SIG-M5 (cell line): Measurements from ENCODE around the gene CAPZA1.
A peak's percentile ranks its signal among the peaks of the same experiment; 100 is the strongest.
"Not testable (repeated sequence)": the region's sequence is repeated elsewhere in the genome, so short reads cannot be mapped to it uniquely, and the experiment has no call there.

ENCODE experiments used
- DNase-seq: peaks from one replicate; lab custom pipeline; 2025; lab: John Stamatoyannopoulos, UW

Gene CAPZA1

DNA sequence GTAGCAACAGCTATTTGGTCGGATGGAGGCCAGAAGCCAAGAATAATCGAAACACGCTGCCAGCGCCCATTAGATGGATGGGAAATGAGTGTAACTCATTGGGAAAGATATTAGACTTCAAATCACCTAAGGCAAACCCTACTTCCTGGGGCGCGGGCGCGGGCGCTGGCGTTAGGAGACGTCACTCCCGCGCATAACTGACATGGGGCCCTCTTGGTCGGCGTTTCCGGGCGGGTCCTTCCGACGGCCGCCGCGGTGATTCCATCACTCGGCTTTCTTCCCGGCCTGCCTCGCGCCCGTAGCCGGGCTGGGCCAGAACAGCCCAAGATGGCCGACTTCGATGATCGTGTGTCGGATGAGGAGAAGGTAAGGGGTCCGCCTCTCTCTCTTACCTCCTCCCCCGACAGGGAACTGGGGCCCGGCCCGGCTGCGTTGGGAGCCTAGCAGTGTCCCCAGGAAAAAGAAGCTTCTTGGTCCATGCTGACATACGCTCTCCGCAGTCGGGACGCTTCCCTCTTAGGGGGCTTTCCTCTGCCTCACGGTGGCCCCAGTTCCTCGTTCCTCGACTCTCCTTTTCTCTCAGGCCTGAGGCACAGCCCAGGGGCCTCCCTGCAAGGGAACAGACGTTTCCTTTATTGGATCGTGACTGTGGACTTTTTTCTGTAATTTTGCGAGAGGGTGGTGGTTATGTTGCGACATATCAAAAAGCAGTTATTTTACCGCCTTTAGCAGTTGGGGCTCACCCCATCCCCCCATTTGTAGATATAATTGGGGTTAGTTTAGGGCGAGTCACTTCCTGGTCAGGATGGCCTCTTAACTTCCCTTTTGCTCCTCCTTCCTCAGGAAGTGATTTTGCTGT lies at the start of gene CAPZA1:
CAPZA1 (plus strand) TSS at position 315 of the 859 bp plus-strand sequence; CDS start at position 328, 13 bp downstream.
- DNase-seq, result peak; percentile 86

DNA sequence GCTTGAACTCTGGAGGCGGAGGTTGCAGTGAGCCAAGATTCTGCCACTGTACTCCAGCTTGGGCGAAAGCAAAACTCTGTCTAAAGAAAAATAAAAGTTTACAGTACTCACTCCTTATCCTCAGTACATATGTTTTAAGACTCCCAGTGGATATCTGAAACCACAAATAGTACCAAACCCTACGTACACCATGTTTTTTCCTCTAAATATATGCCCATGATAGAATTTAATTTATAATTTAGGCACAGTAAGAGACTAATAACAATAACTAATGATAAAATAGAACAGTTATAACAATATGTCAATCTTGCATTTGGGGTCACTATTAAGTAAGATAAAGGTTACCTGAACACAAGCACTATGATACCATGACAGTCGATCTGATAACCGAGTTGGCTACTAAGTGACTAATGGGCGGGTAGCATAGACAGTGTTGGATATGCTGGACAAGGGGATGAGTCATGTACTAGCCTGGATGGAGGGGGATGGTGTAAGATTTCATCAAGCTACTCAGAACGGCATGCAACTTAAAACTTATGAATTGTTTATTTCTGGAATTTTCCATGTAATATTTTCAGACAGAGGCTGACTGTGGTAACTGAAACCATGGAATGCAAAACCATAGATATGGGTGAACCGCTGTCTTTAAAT lies 44.4 kb upstream of the CAPZA1 start:
- no peak for DNase-seq

DNA sequence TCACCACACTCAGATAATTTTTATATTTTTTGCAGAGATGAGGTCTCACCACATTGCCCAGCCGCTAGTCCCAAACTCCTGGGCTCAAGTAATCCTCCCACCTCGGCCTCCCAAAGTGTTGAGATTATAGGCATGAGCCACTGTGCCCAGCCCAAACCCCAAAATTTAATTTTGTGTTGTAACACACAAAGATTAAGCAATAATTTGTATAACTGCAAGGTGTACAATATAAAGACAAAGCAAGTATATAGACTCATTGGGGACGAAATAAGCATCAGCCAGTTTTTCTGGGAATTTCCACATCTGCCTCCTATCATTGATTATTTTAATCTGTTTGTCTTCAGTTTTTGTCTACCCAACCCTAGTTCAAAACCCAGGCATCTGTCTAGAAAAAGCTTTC lies 43.4 kb upstream of the CAPZA1 start:
- DNase-seq, result no peak

DNA sequence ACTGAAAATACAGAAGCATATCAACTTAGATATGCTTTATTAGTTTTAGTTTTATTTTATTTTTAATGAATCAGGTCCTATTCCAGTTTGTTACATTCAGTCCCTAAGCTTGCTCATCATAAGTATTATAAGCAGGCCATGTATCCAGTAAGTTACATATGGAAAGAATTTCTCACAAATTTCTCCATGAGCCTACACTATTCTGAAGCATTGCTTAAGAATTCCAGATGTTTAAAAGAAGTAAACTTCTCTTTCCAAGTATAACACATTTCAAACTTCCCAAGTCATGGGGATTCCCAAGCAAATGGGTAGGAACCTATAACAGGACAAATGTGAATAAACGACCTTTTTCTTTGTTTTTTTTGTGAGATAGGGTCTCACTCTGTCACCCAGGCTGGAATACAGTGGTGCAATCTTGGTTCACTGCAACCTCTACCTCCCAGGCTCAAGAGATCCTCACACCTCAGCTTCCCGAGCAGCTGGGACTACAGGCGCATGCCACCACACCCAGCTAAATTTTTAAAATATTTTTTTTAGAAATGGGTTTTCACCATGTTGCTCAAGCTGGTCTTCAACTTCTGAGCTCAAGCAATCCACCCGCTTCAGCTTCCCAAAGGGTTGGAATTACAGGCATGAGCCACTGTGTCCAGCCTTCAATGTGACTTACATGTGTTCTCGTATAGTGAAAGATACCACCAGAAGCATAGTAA lies 39.7 kb upstream of the CAPZA1 start:
- DNase-seq, result no peak

DNA sequence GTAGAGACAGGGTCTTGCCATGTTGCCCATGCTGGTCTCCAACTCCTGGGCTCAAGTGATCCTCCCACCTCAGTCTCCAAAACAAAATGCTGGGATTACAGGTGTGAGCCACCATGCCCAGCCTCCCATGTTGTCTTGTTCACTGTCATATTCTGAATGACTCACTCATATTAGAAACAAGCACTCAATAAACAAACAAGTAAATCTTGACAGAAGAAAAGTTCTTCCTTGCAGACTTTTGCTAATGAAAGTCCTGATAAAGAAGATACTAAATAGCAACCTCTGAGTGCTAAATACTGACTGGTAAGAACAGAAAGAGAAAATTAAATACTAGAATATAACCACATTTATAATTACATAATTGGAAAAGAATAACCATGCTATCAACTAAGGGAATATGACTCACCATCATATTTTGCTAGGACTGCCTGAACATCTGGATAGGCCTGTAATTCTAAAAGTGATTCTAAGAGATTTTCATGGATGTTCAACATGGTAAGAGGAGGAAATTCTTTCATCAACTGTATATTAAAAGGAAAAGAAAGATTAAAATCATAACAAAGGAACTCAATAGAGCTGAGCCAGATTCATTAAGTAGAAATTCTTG lies 37.9 kb upstream of the CAPZA1 start:
- no peak for DNase-seq

DNA sequence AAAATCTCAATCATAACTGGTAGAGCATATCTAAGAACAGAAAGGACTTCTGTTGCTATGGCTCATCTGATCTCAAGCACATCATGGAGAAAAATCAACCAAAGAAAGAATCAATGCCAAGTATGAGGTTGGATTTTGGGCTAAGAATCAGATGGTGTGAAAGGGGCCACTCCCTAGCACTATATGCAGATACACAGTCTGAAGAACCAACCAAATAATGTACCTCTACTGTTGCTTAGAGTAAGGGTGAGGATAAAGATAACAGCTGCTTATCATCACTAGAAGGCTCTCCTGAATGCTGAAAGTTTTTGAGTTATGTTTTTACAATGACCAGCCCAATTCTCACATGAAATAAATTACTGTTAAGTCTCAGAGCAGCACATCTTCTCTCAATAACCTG lies 36.3 kb upstream of the CAPZA1 start:
- no peak for DNase-seq

DNA sequence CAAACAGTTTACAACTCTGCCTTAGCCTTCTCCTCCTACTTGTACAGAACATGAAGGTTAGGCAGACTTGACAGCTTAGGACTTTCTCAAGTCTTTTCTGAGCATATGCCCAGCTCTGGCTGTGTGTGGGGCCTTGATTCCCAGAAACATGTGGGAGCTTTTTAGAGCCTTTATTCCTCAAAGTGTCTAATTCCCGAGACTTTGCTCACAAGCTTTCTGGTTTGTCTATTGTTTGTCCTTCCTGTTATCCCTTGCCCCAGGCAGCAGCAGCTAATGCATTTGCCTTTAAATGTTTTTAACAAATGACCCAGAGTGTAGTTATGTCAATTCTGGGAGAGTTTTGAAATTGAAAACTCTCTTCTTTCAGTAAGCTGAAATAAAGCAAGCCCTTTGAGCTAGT lies 29.9 kb upstream of the CAPZA1 start:
- no peak for DNase-seq

DNA sequence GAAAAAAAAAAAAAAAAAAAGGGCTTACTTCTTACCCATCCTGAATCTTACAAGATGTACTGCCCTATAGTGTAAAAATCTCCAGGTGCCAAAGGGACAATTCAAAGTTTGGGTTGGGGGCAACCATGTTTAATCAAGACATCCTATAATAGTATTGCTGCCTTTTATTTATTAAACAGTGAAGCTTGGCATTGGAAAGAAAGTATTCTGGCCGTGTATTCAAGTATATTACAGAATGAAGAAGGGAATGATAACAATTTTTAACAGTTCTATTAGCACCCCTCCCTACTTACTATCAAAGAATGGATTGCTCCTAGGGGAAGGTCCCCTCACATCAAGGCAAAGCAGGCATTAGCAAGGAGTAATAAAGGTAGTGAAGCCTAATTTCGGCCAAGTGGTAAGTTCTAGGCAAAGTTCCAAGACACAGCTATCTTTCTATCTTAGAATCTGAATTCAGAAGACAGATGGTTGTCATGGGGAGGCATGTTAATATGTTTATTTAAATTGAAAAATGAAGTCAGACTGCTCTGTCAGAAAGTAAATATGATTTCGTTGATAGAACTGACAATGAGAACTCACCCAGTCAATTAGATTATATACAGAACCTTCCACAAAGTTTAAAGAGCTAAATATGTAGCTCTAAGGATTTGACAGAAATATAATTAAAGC lies 25.3 kb upstream of the CAPZA1 start:
- no peak for DNase-seq

DNA sequence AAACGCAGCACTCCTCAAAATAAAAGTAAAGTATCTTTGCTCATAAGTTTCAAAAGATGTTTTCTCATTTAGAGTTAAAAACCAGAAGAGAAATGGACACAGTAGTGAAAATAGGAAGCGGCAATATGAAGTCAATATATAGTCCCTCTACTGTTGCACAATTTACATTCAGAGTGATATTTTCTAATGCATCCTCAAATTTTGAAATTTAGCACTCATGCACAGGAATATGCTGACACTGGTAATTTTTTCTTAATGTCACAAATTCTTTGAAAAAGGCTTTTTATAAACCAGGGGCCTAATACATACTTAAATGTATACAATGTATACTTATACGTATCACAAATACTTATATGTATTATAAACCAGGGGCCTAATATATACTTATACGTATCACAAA lies 20.2 kb upstream of the CAPZA1 start:
- DNase-seq, result no peak

DNA sequence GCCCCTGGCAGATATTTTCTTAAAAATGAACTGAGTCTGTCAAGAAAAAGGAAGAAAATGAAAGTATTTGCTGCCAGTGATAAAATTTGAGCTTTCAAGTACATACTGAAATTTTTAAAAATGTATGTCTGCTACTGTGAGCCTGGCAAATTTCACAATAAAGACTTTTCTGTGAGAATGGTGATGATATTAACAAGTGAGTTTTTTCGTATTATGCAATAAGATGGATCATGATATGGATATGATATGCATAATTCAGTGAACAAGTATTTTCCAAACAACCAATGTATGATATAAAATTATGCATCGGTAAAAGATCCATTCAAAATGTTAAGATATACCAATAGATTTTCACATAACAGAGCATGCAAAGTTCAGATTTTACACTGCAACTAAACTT lies 16.6 kb upstream of the CAPZA1 start:
- no peak for DNase-seq

DNA sequence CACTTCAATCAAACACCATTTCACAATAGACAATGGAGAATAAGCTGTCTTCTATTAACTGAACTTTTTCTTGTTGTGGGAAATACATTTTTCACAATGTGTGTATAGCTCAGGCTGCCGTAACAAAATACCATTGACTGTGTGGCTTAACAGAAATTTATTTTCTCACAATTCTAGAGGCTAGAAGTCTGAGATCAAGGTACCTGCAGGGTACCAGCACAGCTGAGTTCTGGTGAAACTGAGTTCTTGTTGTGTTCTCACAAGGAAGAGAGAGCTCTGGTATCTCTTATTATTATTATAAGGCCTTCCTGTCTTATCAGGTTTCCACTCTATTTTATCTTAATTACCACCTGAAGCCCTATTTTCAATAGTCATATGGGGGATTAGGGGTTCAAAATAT lies 16.1 kb upstream of the CAPZA1 start:
- no peak for DNase-seq

DNA sequence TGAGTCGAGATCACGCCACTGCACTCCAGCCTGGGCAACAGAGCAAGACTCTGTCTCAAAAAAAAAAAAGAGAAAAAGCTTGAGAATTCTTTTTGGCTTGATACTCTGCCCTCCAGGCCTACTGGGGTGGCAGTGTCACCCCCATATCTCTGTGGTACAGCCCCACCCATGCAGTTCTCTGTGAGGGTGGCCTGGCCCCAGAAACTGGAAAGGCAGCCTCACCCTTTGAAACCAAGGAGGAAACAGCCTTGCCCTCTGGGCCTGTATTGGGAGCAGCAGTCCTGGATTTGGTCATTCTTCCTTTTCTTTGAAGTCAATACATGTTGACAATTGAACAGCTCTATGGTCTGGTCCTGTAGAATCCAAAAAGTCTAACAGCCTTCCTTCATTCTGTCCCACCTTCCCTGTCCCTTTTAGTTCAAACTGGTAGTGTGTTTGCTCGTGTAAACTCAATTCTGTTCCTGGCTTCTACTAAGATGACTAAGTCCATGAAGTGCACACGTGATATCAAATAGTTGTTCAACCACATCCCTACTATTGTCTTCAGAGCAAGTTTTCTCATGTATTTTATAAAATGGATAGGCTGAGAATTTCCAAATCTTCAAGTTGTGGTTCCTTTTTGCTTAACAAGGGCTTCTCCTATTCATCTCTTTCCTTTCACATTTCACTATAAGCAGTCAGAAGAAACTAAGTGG lies 13.9 kb upstream of the CAPZA1 start:
- DNase-seq, result no peak

DNA sequence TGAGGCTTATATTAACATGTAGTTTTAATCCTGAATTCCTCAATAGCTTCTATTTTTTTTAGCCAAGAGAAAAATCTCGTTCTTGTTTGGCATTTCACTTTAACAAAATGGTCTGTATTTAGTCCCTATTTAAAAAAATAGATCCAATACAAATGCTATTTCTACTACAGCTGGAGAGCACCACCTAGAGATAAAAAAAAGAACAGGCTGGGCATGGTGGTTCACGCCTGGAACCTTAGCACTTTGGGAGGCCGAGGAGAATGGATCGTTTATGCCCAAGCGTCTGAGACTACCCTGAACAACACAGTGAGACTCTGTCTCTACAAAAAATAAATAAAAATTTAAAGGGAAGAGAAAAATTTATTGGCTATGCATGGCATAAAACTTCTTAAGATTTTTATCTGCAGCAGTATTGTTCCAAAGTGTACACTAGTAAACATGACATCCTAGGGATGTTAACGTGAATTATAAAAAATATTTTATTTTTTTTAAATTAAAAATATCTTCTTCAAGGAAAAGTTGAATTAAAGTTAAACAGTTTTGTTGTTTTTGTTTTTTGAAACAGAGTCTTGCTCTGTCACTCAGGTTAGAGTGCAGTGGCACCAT lies 5.1 kb upstream of the CAPZA1 start:
- no peak for DNase-seq

DNA sequence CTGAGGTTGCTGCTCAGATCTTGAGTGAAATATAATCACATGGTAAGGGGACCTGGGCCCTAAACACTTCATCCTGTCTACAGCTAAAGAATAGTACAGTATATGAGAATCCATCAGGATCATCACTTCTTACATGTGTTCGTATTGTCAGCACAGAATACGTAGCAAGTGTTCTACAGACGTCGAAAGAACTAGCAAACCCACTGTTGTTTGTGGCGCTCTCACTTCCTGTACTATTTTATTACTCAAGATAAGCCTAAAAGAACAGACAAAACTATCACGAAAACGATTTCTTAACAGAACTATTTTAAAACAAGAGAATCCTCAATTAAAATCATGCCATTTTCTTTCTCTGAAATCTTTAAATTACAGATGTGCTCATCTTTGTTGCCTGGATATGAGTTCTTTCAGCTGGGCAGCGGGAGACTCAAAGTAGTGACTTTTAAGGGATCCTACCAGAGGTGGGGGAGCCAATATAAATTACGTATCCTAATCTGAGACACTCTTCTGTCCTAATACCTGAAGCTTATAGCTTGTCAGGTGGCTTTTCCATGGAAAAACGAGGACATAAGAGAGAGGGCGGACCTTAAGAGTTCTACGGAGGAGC lies 1.4 kb upstream of the CAPZA1 start:
- no peak for DNase-seq

DNA sequence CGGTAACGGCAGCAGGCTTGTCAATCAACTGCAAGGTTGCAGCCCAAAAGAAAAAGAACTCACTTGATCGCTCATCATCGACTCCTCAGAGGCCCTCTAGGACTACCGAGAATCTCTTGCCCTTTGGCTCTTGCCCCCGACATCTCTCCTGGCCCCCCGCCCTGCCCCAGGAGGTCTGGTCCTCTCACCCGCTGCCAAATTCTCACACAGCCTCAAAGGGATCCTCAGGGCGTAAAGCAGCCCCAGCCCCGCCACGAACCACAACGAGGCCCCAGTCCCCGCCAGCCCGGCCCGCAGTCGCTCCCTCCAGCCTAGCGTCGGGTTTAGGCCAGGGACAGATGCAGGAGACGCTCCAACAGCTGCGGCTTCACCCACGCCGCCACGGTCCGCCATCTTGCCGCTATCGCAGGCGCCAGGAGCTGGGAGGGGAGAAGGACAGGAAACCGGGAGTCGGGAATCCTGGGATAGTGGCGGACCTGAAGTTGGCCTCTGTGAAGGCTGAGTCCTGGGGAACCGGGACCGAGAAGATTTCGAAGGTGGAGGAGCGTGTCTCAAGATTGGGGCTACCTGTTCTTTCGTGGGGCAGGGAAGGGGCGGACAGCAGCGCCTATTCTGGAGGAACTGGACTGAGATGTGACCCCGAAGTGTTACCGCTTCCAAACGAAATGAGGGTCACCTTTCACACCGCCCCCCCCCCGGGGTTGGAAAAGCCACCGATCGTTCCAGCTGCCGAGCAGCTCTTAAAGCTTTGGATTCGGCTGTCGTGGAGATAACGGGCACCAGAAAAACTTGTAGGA lies 713 bp upstream of the CAPZA1 start, which contains the start of gene ST7L:
ST7L (minus strand) TSS at position 421 of the 797 bp plus-strand sequence; CDS start at position 393, 28 bp downstream.
- no peak for DNase-seq

DNA sequence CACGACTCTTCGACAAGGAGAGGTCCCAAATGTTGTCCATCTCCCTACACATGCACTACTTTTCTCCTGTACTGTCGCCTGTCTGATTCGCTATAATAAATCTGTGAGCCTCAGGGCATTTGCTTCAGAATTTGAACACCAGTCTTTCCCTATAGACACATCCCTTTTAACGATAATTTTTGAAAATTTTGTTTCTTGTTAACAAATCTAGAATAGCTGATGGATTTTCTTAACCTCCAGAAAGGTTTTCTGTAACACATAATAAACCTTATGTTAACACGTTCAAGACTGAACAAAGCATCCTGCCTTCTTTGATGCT lies 704 bp downstream of the CAPZA1 start:
- DNase-seq, result no peak

DNA sequence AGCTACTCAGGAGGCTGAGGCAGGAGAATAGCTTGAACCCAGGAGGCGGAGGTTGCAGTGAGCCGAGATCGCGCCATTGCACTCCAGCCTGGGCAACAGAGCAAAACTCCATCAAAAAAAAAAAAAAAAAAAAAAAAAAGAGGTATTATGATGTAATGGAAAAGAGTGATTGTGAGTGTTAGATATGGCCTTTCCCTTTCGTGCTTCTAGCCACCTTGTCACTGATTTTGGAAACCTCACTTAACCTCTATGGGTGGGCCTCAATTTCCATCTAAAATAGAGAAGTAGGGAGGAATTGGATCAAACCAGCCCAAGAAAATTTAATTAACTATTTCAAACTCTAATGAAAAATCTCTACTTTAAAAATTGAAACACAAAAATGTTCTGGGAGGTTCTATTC lies 4.9 kb downstream of the CAPZA1 start:
- DNase-seq, result not testable (repeated sequence)

DNA sequence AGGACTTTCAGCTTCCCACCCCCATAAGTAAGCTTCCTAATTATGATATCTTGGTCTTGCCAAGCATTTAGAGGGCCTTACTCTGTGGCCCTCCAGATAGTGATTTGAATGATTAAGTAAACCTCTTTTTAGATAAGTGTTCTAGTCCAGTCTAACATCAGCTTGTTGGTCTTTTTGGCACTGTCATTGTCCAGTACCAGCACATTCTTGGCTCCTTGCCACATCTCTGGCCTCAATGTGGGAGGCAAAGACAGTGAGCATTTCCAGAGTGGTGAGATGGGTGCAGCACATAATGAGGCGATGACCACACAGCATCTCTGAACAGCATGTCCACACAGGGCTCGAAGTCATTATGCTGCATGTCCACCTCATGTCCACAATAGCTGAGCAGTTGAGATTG lies 6.1 kb downstream of the CAPZA1 start:
- DNase-seq, result no peak

DNA sequence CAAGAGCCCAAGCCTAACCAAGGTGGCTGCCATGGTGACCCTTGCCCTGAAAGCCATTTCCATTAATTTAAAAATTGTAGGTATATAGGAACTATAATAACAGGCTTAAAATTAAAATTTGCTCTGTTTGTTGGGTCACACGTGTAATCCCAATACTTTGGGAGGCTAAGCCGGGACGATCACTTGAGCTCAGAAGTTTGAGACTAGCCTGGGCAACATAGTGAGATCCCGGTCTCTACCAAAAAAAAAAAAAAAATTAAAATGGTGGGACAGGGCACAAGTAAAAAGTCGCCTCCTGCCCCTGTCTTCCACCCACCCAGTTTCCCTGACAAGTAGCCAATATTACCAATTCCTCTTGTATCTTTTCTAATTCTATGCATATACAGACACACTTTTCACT lies 6.6 kb downstream of the CAPZA1 start:
- DNase-seq, result no peak

DNA sequence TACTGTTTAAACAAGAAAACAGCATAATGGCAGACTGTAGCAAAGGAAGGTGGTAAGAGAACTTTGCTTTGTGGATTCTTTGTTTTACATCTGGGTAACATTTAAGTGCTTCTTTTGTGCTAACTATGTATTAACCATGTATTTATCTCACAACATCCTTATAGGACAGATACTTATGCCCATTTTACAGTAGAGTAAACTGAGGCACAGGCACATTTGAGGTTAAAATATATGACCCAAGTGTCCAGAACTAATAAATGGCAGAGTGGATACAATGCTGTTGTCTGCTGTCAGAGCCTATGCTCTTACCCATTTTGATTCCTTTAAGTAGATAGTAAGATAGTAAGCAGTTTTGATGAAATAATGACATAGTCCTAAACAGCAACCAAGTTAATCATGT lies 7.3 kb downstream of the CAPZA1 start:
- no peak for DNase-seq
